Smooth muscle cell (in vitro differentiated cells): ENCODE measurements around the gene WFIKKN2. TPM values are rescaled to one million over a fixed set of nuclear protein-coding genes. Genes with fewer than 3 reads are reported as not detected.
A peak's percentile ranks its signal among the peaks of the same experiment; 100 is the strongest.

Experiments used
- DNase-seq: peaks from one replicate; lab custom pipeline; 2025; ENCODE audit not compliant: unreplicated experiment; lab: John Stamatoyannopoulos, UW
- H2AFZ ChIP-seq: fragments of 200-600 bp; sonication (generic); 2 replicates; pipeline ENCODE4 v1.6.0; 2016; ENCODE audit warnings: antibody characterized with exemption, low read depth, mild to moderate bottlenecking
- H3F3A ChIP-seq: fragments of 200-600 bp; sonication (generic); 2 replicates; pipeline ENCODE4 v1.6.0; 2017; ENCODE audit warnings: antibody characterized with exemption, low read depth
- H3K27ac ChIP-seq: fragments of 200-600 bp; sonication (generic); 2 replicates; pipeline ENCODE4 v1.5.1; 2016; ENCODE audit warnings: low read depth, mild to moderate bottlenecking
- H3K27me3 ChIP-seq: fragments of 200-600 bp; sonication (generic); 2 replicates; pipeline ENCODE4 v1.6.1; 2016; ENCODE audit warnings: low read depth, mild to moderate bottlenecking
- H3K36me3 ChIP-seq: fragments of 200-600 bp; sonication (generic); 2 replicates; pipeline ENCODE4 v1.5.1; 2016; ENCODE audit warnings: low read depth
- H3K4me1 ChIP-seq: fragments of 200-600 bp; sonication (generic); 2 replicates; pipeline ENCODE4 v1.5.1; 2016; ENCODE audit warnings: low read depth
- H3K4me2 ChIP-seq: fragments of 200-600 bp; sonication (generic); 2 replicates; pipeline ENCODE4 v1.6.0; 2016; ENCODE audit warnings: mild to moderate bottlenecking
- H3K4me3 ChIP-seq: fragments of 200-600 bp; sonication (generic); 2 replicates; pipeline ENCODE4 v1.5.1; 2016; ENCODE audit warnings: mild to moderate bottlenecking
- H3K79me2 ChIP-seq: fragments of 200-600 bp; sonication (generic); 2 replicates; pipeline ENCODE4 v1.6.0; 2016; ENCODE audit warnings: low read depth, mild to moderate bottlenecking
- H3K9ac ChIP-seq: fragments of 200-600 bp; sonication (generic); 2 replicates; pipeline ENCODE4 v1.6.0; 2016; ENCODE audit warnings: low read depth
- H3K9me3 ChIP-seq: fragments of 200-600 bp; sonication (generic); replicated peaks from 2 replicates; pipeline ENCODE4 v1.5.1; 2016; ENCODE audit warnings: low read depth
- H4K20me1 ChIP-seq: fragments of 200-600 bp; sonication (generic); 2 replicates; pipeline ENCODE4 v1.6.0; 2016; ENCODE audit warnings: low read depth
- WGBS: methylation state at CpG from one replicate; pipeline ENCODE4 v1.1.7; 2016; ENCODE audit warnings: low lambda C conversion rate; 5-methylcytosine and 5-hydroxymethylcytosine counted together
- polyA plus RNA-seq: library from polyadenylated mRNA; unstranded; fragments of >200 nt; fragmentation: Nextera tagmentation; extraction: Ambion mirVana; gene quantifications from 2 replicates; pipeline ENCODE4 v1.2.1, GENCODE V29; 2016
- total RNA-seq: library from RNA; depleted of rRNA; stranded (reverse); fragments of >200 nt; gene quantifications from 2 replicates; pipeline ENCODE4 v1.2.3, GENCODE V29; 2014
- TF ChIP-seq, protein P1 (sequence below): fragments of 200-600 bp; sonication (generic); IDR thresholded peaks from 2 replicates; pipeline ENCODE4 v1.5.1; 2017; ENCODE audit warnings: borderline replicate concordance, mild to moderate bottlenecking, antibody characterized with exemption; ENCODE audit not compliant: insufficient read depth, poor library complexity, severe bottlenecking

Gene WFIKKN2
- total and polyA plus RNA-seq, 2 experiments from 2014 or later, result not detected

DNA sequence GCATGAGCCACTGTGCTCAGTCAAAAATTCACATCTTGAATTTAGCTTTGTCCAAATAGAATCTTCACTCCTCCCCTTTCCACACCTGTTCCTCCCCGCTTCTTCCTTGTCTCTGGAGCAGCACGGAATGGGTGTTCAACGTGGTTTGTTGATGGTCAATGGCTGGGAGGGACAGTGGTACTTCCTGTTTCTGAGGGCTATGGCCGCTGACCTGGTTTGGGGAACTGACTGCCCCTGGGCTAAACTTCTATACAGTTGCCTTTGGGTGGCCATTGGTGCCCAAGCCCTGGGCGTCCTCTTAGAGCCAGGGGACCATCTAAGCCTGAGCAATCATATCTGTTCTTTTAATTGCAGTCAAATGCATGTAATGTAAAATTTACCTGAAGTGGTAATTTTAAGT lies 19.1 kb upstream of the WFIKKN2 start:
- TF ChIP-seq, protein P1, sequence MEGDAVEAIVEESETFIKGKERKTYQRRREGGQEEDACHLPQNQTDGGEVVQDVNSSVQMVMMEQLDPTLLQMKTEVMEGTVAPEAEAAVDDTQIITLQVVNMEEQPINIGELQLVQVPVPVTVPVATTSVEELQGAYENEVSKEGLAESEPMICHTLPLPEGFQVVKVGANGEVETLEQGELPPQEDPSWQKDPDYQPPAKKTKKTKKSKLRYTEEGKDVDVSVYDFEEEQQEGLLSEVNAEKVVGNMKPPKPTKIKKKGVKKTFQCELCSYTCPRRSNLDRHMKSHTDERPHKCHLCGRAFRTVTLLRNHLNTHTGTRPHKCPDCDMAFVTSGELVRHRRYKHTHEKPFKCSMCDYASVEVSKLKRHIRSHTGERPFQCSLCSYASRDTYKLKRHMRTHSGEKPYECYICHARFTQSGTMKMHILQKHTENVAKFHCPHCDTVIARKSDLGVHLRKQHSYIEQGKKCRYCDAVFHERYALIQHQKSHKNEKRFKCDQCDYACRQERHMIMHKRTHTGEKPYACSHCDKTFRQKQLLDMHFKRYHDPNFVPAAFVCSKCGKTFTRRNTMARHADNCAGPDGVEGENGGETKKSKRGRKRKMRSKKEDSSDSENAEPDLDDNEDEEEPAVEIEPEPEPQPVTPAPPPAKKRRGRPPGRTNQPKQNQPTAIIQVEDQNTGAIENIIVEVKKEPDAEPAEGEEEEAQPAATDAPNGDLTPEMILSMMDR, result no peak
- no peak overlapping the region for H2AFZ ChIP-seq
- no peaks in the 10 kb centered on the region for H3K27me3 ChIP-seq
- H3K4me3 ChIP-seq, result no peak overlapping the region
- H3K4me1 ChIP-seq, result no peaks in the 10 kb centered on the region
- no peak overlapping the region for H3K9ac ChIP-seq
- 79% methylated on average over 5 of the region's 5 CpGs for WGBS
- DNase-seq, result no peak
- H4K20me1 ChIP-seq, result no peaks in the 10 kb centered on the region
- H3K27ac ChIP-seq, result no peak overlapping the region
- H3K4me2 ChIP-seq, result no peak overlapping the region
- no peaks in the 10 kb centered on the region for H3K9me3 ChIP-seq
- no peaks in the 10 kb centered on the region for H3K79me2 ChIP-seq
- no peaks in the 10 kb centered on the region for H3K36me3 ChIP-seq
- no peaks in the 10 kb centered on the region for H3F3A ChIP-seq

DNA sequence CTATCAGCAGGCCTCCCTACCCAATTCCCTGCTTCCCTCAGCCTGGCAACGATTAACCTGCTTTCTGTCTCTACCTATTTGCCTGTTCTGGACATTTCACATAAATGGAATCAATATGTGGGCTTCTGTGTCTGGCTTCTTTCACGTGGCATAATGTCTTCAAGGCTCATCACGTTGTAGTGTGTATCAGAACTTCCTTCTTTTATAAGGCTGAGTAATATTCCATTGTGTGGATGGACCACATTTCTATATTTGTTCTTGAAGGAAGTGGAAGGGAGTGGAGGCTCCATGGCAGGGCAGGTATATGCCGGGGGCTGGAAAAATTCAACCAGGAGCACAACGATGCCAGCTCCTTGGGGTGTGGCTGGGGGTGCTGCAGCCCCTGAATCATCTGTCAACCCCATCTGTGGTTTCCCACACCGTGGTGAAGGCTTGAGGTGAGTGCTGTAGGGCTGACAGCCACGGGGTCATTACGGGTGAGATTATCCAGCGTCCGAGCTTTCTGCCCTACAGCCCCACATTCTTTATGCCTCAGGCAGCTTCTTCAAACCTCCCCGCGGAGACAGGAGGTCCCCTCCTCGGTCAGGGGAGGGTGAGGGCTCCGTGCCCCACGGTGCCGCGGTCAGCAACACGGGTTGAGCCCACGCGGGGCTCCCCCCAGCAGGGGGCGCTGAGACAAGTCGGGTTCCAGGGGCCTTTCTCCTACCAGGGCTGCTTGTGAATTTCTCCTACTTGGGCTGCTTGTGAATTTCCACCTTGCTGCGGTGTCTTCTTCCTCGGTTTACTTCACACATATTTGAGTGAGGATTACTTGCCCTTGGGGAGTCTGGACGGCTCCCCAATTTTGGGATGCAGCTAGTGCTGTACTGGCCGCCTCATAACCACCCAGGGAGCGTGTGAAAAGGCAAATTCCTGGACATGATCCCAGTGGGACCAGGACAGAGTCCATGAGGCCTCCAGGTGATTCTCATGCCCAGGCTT lies 18.3 kb upstream of the WFIKKN2 start:
- Histone ChIP-seq H3K4me3 (no peak overlapping the region), H3F3A (no peaks in the 10 kb centered on the region), H3K9ac (no peak overlapping the region), H3K36me3 (no peaks in the 10 kb centered on the region), H3K27me3 (no peaks in the 10 kb centered on the region), H4K20me1 (no peaks in the 10 kb centered on the region), H3K4me1 (no peaks in the 10 kb centered on the region), H3K9me3 (no peaks in the 10 kb centered on the region), H3K27ac (no peak overlapping the region), H3K79me2 (no peaks in the 10 kb centered on the region), H3K4me2 (peak overlapping the region; percentile 9), H2AFZ (no peak overlapping the region)
- no peak for DNase-seq
- WGBS, result 37% methylated on average over 27 of the region's 27 CpGs
- TF ChIP-seq, protein P1, result peak; percentile 69

DNA sequence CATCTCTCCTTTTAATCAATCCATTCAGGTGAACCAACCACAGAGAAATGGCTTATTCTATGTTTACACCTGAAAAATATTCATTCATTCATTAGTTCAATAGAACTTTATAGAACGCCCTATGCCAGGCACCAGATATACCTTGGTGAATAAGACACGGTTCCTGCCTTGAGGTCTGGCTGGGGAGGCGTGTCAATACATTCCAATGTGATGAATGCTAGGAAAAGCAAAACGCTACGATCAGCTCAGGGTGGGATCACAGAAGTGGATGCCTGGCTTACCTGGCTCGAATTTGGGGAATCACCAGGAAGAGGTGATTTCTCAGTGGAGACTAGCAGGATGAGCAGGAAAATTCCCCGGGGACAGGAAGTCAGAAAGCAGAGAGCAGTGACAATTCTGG lies 17.5 kb upstream of the WFIKKN2 start:
- Histone ChIP-seq H3K4me1 (no peaks in the 10 kb centered on the region), H3K27ac (no peak overlapping the region), H3K27me3 (no peaks in the 10 kb centered on the region), H4K20me1 (no peaks in the 10 kb centered on the region), H3K4me3 (no peak overlapping the region), H3K79me2 (no peaks in the 10 kb centered on the region), H3K4me2 (peak overlapping the region; percentile 9), H3K9me3 (no peaks in the 10 kb centered on the region), H3F3A (no peaks in the 10 kb centered on the region), H3K36me3 (no peaks in the 10 kb centered on the region), H3K9ac (no peak overlapping the region), H2AFZ (no peak overlapping the region)
- no peak for DNase-seq
- TF ChIP-seq, protein P1, result no peak
- 32% methylated on average over 7 of the region's 7 CpGs for WGBS
